Thyroid gland (tissue), 4 donors: ENCODE measurements around the gene TCHP. TPM values are rescaled to one million over a fixed set of nuclear protein-coding genes. Genes with fewer than 3 reads are reported as not detected.

ENCODE experiments used
- DNase-seq, 2 donors: peaks; one replicate each; pipeline ENCODE4 v3.0.0-alpha.2; 2019
- H3K27ac ChIP-seq, 3 donors: fragments of 200-600 bp; sonication (generic); 1 replicate in 2 of 3; 2 replicates in 1 of 3; pipeline ENCODE4 v1.5.1; 2016 to 2019; ENCODE audit warnings: mild to moderate bottlenecking in 1 of 3, moderate library complexity in 1 of 3
- H3K27me3 ChIP-seq: fragments of 200-600 bp; sonication (generic); one replicate; pipeline ENCODE4 v1.5.1; 2019
- H3K36me3 ChIP-seq, 2 donors: fragments of 200-600 bp; sonication (generic); one replicate each; pipeline ENCODE4 v1.5.1; 2016 to 2019
- H3K4me1 ChIP-seq, 2 donors: fragments of 200-600 bp; sonication (generic); one replicate each; pipeline ENCODE4 v1.5.1; 2017 to 2019
- H3K4me3 ChIP-seq, 3 donors: fragments of 200-600 bp; sonication (generic); replicated peaks in 1 of 3; 1 replicate in 2 of 3; 2 replicates in 1 of 3; pipeline ENCODE4 v1.5.1; 2016; ENCODE audit warnings: mild to moderate bottlenecking in 1 of 3
- H3K9me3 ChIP-seq: fragments of 200-600 bp; sonication (generic); one replicate; pipeline ENCODE4 v1.5.1; 2017
- CTCF ChIP-seq, 6 experiments: fragments of 200-600 bp in 3 of 6; fragments of 450-650 bp in 3 of 6; sonication (generic) in 3 of 6; IDR thresholded peaks; one replicate each; pipeline ENCODE4 v1.5.1; 2016 to 2019; ENCODE audit warnings: antibody characterized with exemption in 6 of 6, mild to moderate bottlenecking in 2 of 6, inconsistent platforms in 1 of 6, moderate library complexity in 1 of 6
- POLR2A ChIP-seq, 2 donors: fragments of 450-650 bp; IDR thresholded peaks; one replicate each; pipeline ENCODE4 v1.6.1; 2017; ENCODE audit warnings: antibody characterized with exemption in 2 of 2, mild to moderate bottlenecking in 2 of 2, moderate library complexity in 1 of 2
- WGBS, 2 donors: methylation state at CpG; one replicate each; pipeline ENCODE4 v1.1.5; 2017; 5-methylcytosine and 5-hydroxymethylcytosine counted together
- intact Hi-C: fragments of 100-400 bp; cut with DNase I; formaldehyde crosslinking; loops from one replicate; pipeline ENCODE4 v1.15.1; 2023
- total RNA-seq, 4 donors: library from RNA; depleted of rRNA; stranded (reverse); fragments of >200 nt; gene quantifications; one replicate each; pipeline ENCODE4 v1.2.3, GENCODE V29; 2016

Gene TCHP
- total RNA-seq, 4 donors from 2014 or later, result 16.4 to 25.8 (median 24.3) TPM

- no peaks in the 10 kb centered on the region for H3K27me3 ChIP-seq
- WGBS, 2 donors, result 30 to 37% methylated on average over 3 of the region's 3 CpGs
- H3K9me3 ChIP-seq, result no peaks in the 10 kb centered on the region
- peak overlapping the region; percentile 80 to 90 (median 87) for H3K27ac ChIP-seq
- H3K36me3 ChIP-seq, result peaks cover 12 to 17% of the 10 kb centered on the region in 2 donors
- no peak for DNase-seq
- peaks cover 86 to 91% of the 10 kb centered on the region in 2 donors for H3K4me1 ChIP-seq
- no peak for TF ChIP-seq CTCF (IDR thresholded peaks at IDR 0.05)
- peak in 1 of 2 donors; percentile 0 for TF ChIP-seq POLR2A (IDR thresholded peaks at IDR 0.05)
- intact Hi-C loops, result no loop called here
- no peak overlapping the region for H3K4me3 ChIP-seq
Observed at GRCh38 chr12:109947521-109947920, 47.4 kb downstream of the TCHP start.

- Histone ChIP-seq H3K9me3 (no peaks in the 10 kb centered on the region), H3K36me3 (peaks cover 18 to 23% of the 10 kb centered on the region in 2 donors), H3K27ac (peak overlapping the region; percentile 80 to 90 (median 87)), H3K4me3 (no peak overlapping the region), H3K27me3 (no peaks in the 10 kb centered on the region), H3K4me1 (peaks cover 80 to 88% of the 10 kb centered on the region in 2 donors)
- TF ChIP-seq POLR2A (IDR thresholded peaks at IDR 0.05) (no peak), CTCF (IDR thresholded peaks at IDR 0.05) (no peak)
- 76 to 79% methylated on average over 4 of the region's 4 CpGs for WGBS, 2 donors
- intact Hi-C loops, result no loop called here
- DNase-seq, result no peak
Observed at GRCh38 chr12:109948368-109948767, 48.3 kb downstream of the TCHP start.

- intact Hi-C loops, result no loop called here
- Histone ChIP-seq H3K4me3 (no peak overlapping the region), H3K27ac (peak overlapping the region; percentile 80 to 93 (median 90)), H3K36me3 (peaks cover 22 to 23% of the 10 kb centered on the region in 2 donors), H3K27me3 (no peaks in the 10 kb centered on the region), H3K9me3 (no peaks in the 10 kb centered on the region), H3K4me1 (peaks cover 73 to 81% of the 10 kb centered on the region in 2 donors)
- 11 to 32% methylated on average over 1 of the region's 1 CpG for WGBS, 2 donors
- peak; percentile 88 to 89 for DNase-seq
- TF ChIP-seq POLR2A (IDR thresholded peaks at IDR 0.05) (no peak), CTCF (IDR thresholded peaks at IDR 0.05) (no peak)
Observed at GRCh38 chr12:109949089-109949488, 49.0 kb downstream of the TCHP start.

- intact Hi-C loops, result no loop called here
- Histone ChIP-seq H3K36me3 (peaks cover 22 to 23% of the 10 kb centered on the region in 2 donors), H3K9me3 (no peaks in the 10 kb centered on the region), H3K4me1 (peaks cover 57 to 65% of the 10 kb centered on the region in 2 donors), H3K4me3 (no peak overlapping the region), H3K27me3 (no peaks in the 10 kb centered on the region), H3K27ac (peak overlapping the region; percentile 4 to 93 (median 90))
- no peak for TF ChIP-seq CTCF (IDR thresholded peaks at IDR 0.05)
- no peak for TF ChIP-seq POLR2A (IDR thresholded peaks at IDR 0.05)
- DNase-seq, result no peak
Observed at GRCh38 chr12:109950625-109951024, 50.6 kb downstream of the TCHP start.

GRCh38 chr12:109951136-109951535 is 51.1 kb downstream of the TCHP start:
- TF ChIP-seq CTCF (IDR thresholded peaks at IDR 0.05), result no peak
- no peak for TF ChIP-seq POLR2A (IDR thresholded peaks at IDR 0.05)
- peaks cover 52 to 60% of the 10 kb centered on the region in 2 donors for H3K4me1 ChIP-seq
- intact Hi-C loops, result no loop called here
- DNase-seq, result no peak
- H3K27me3 ChIP-seq, result no peaks in the 10 kb centered on the region
- no peaks in the 10 kb centered on the region for H3K9me3 ChIP-seq
- H3K36me3 ChIP-seq, result peaks cover 23 to 24% of the 10 kb centered on the region in 2 donors
- H3K4me3 ChIP-seq, result no peak overlapping the region
- 81% methylated on average over 5 of the region's 5 CpGs for WGBS, 2 donors
- peak overlapping the region; percentile 4 to 93 (median 90) for H3K27ac ChIP-seq
